ELR (cell line): ENCODE measurements around the gene C13orf46.

Source experiments
- DNase-seq: peaks from one replicate; pipeline ENCODE4 v3.0.0-alpha.2; 2015; ENCODE audit warnings: low read depth

Gene C13orf46

GRCh38 chr13:113905942-113906341 lies 67.9 kb downstream of the C13orf46 start:
- DNase-seq: no peak

DNA sequence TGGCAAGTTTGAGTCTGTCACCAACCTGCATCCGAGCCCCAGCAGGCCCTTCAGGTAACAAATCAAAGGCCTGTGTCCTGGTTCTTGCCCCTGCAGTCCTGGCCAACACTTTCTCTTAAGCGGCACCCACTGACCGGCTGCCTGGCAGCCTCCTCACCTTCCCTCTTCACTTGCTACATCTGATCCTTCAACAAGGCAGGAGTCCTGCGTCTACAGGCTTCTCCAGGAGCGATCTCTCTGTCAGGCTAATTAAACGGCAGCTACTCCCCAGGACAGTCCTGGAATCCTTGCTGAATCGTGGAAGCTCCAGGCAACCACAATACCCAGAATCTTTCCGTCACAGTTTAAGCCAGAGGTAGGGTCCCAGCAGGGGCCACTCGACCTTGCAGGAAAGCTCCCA lies 68.9 kb downstream of the C13orf46 start:
- DNase-seq: no peak

GRCh38 chr13:113904411-113904810 lies 69.5 kb downstream of the C13orf46 start:
- peak; percentile 59 for DNase-seq

- DNase-seq: no peak
Observed at GRCh38 chr13:113903912-113904311, 70.0 kb downstream of the C13orf46 start.
